ENCODE data around the gene GRPEL2. TPM values are rescaled to one million over a fixed set of nuclear protein-coding genes. Genes with fewer than 3 reads are reported as not detected.

Gene GRPEL2, protein sequence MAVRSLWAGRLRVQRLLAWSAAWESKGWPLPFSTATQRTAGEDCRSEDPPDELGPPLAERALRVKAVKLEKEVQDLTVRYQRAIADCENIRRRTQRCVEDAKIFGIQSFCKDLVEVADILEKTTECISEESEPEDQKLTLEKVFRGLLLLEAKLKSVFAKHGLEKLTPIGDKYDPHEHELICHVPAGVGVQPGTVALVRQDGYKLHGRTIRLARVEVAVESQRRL
- 48.9 and 52.2 TPM in 2 replicates for total RNA-seq (2021; fragmentation: NEBNext Ultra II Directional; extraction: Animal tissue kit (Norgen Biotek cat#: 25700))
- 7.4 and 11.2 TPM in 2 replicates for polyA plus RNA-seq (2011; rRNA removed)
- polyA plus RNA-seq (2011; cell fraction: cytosol; rRNA removed), result 17.1 TPM
- polyA plus RNA-seq (2011; cell fraction: nucleus; rRNA removed), result 12.6 TPM
- polyA plus RNA-seq (2012, experiment 1 of 2), result 13.5 to 18.1 TPM (median 15.5 TPM) in 4 replicates
- polyA plus RNA-seq (2012, experiment 2 of 2), result 1.7 TPM
- polyA plus RNA-seq (2013, experiment 1 of 2), result 19.6 TPM
- 19.1 TPM for polyA plus RNA-seq (2013, experiment 2 of 2)
- 38.9 and 44.5 TPM in 2 replicates for polyA minus RNA-seq (2011; rRNA and poly(A)+ RNA removed)
- polyA minus RNA-seq (2011; cell fraction: cytosol; rRNA and poly(A)+ RNA removed), result 52.5 TPM
- 48.6 TPM for polyA minus RNA-seq (2011; cell fraction: nucleus; rRNA and poly(A)+ RNA removed)
- long read RNA-seq, experiment 1, full-length matches to known transcripts, result 3 of 22 reads
- long read RNA-seq, experiment 1, partial matches to known transcripts, result 3 of 22 reads
- long read RNA-seq, experiment 1, other reads (novel, unspliced or antisense), result 16 of 22 reads
- long read RNA-seq, experiment 2, full-length matches to known transcripts, result 17 of 23 reads
- long read RNA-seq, experiment 2, partial matches to known transcripts, result 1 of 23 reads
- long read RNA-seq, experiment 2, other reads (novel, unspliced or antisense), result 5 of 23 reads

DNA sequence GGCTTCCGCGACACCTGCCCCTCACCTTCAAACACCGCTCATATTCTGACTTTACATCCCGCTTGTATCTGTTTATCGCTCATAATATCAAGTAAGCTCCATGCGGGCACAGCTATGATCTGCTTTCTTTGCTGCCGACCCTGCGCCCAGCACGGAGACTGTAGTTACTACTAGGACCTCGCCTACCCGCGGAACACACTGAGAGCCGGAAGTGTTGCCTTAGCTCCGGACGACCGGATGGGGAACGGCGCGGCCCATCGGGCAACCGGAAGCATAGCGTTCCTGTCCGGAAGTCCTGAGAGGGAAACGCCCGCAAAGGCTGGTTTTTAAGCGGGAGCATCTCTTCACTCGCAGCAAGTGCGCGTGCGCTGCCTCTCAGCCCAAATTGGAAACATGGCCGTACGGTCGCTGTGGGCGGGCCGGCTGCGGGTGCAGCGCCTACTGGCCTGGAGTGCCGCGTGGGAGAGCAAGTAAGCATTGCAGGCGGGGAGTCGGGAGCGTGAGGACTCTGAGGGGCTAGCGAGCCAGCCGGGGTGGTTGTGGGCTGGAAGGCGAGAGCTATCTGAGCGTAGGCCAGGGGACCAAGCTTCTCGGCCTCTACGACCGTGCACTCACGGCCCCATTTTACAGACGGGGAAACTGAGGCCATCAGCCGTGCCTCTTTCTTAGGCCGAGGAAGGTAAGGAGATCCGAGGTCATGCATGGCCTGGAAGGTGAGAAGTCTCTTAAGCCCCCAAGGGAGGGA lies at the start of gene GRPEL2:
GRPEL2 (plus strand) TSS at position 353 of the 745 bp plus-strand sequence; CDS start at position 394, 41 bp downstream.
- peak within 1 kb of the TSS; percentile 92 for H3K4ac ChIP-seq (replicated peaks; ENCODE audit: insufficient read length, low read depth, low read length)
- peak within 1 kb of the TSS; percentile 69; the same call in 1 of the 2 replicates for H2BK12ac ChIP-seq (ENCODE audit: low read depth, low read length)
- H3K36me3 ChIP-seq (ENCODE audit: control insufficient read depth in 2 of 4, insufficient read depth in 4 of 4, low read length in 3 of 4), result peaks cover 19 to 34% (median 26%) of the 10 kb centered on the region in 4 experiments
- H3K79me1 ChIP-seq (ENCODE audit: low read depth, low read length), result no peaks in the 10 kb centered on the region; the same call in 1 of the 2 replicates
- H3K9me3 ChIP-seq (ENCODE audit: insufficient read depth in 2 of 2, low read depth in 1 of 2, low read length in 1 of 2), result no peaks in the 10 kb centered on the region
- H3K23me2 ChIP-seq (ENCODE audit: low read depth, low read length), result peaks cover 12% of the 10 kb centered on the region
- H4K20me1 ChIP-seq (replicated peaks in 1 of 2; ENCODE audit: control insufficient read depth in 1 of 2, insufficient read depth in 2 of 2, low read length in 2 of 2), result peaks cover 0 to 2% of the 10 kb centered on the region in 2 experiments
- POLR2A ChIA-PET (ENCODE audit: partially characterized antibody), result interaction anchor here (0.8 to 5.0 kb wide), 22 partner anchors 9 to 218 kb away, joined by 3 to 72 read pairs (median 4); partner anchors contain the start of gene PCYOX1L
- H3K4me2 ChIP-seq (ENCODE audit: insufficient read depth in 1 of 2, low read depth in 2 of 2, low read length in 2 of 2), result peak within 1 kb of the TSS; percentile 67 to 84
- 1% methylated on average over 49 of the region's 54 CpGs; no CpG with 5 or more reads in 1 of the 2 experiments for WGBS, 2 experiments (ENCODE audit: extremely low coverage in 1 of 2, insufficient coverage in 1 of 2, insufficient read length in 1 of 2, insufficient replicate concordance in 2 of 2, low coverage in 1 of 2, low lambda C conversion rate in 2 of 2, missing lambda C conversion rate in 1 of 2)
- H3K23ac ChIP-seq (ENCODE audit: insufficient read length), result no peak within 1 kb of the TSS
- no peak within 1 kb of the TSS for H2BK20ac ChIP-seq (ENCODE audit: low read length)
- peak within 1 kb of the TSS; percentile 99 for H2AFZ ChIP-seq (ENCODE audit: low read length)
- H3K4me3 ChIP-seq (ENCODE audit: extremely low read depth in 1 of 4, insufficient read depth in 2 of 4, low read depth in 3 of 4, low read length in 4 of 4), result peak within 1 kb of the TSS; percentile 72 to 99 (median 93)
- H3K79me2 ChIP-seq (ENCODE audit: control insufficient read depth in 1 of 2, insufficient read depth in 2 of 2, low read length in 2 of 2), result peaks cover 0 to 29% of the 10 kb centered on the region in 2 experiments; a peak in 2 of 4 replicates
- H3K4me1 ChIP-seq (replicated peaks in 1 of 4; ENCODE audit: control insufficient read depth in 3 of 4, insufficient read depth in 4 of 4, low read length in 3 of 4), result peaks cover 0 to 5% (median 1%) of the 10 kb centered on the region in 4 experiments; a peak in 4 of 7 replicates
- H3K27me3 ChIP-seq (replicated peaks in 1 of 4; ENCODE audit: control insufficient read depth in 3 of 4, extremely low read depth in 1 of 4, insufficient read depth in 3 of 4, low read length in 3 of 4), result no peaks in the 10 kb centered on the region
- no peak for FAIRE-seq
- peak within 1 kb of the TSS; percentile 66 for H2BK120ac ChIP-seq (replicated peaks; ENCODE audit: low read depth, low read length)
- peak within 1 kb of the TSS; percentile 86 for H3K27ac ChIP-seq (ENCODE audit: low read depth, low read length)
- H2BK15ac ChIP-seq (ENCODE audit: low read length), result 0 out of 2 replicates have a peak within 1 kb of the TSS, but pooled peaks have one; percentile 40
- H3K14ac ChIP-seq (ENCODE audit: insufficient read length), result no peak within 1 kb of the TSS
- peak within 1 kb of the TSS; percentile 66 to 91 (median 89) for H3K9ac ChIP-seq (replicated peaks in 1 of 4; ENCODE audit: extremely low read depth in 1 of 4, low read depth in 3 of 4, low read length in 3 of 4)
- peak; percentile 86 to 90 for DNase-seq (ENCODE audit: low read depth in 1 of 2, low spot score in 2 of 2)
- peak within 1 kb of the TSS; percentile 85 for H4K5ac ChIP-seq (ENCODE audit: insufficient read length, low read depth, low read length)
- peak within 1 kb of the TSS; percentile 89 for H3K56ac ChIP-seq (replicated peaks; ENCODE audit: insufficient read length, low read depth, low read length)
- H4K8ac ChIP-seq (ENCODE audit: extremely low read depth, insufficient read depth, low read length), result peak within 1 kb of the TSS; percentile 96
- peak within 1 kb of the TSS; percentile 93 for H4K91ac ChIP-seq (replicated peaks; ENCODE audit: insufficient read length, low read length)
- CTCF ChIA-PET (ENCODE audit: partially characterized antibody), result interaction anchor here (0.7 to 4.1 kb wide), 17 partner anchors 15 to 614 kb away, joined by 3 to 26 read pairs (median 4); no protein-coding TSS in a partner anchor
- H2AK5ac ChIP-seq (ENCODE audit: low read depth, low read length), result peak within 1 kb of the TSS; percentile 79; the same call in 1 of the 2 replicates
- H3K18ac ChIP-seq (ENCODE audit: extremely low read depth, low read length), result peak within 1 kb of the TSS; percentile 80
- H2BK5ac ChIP-seq (ENCODE audit: low read depth, low read length), result peak within 1 kb of the TSS; percentile 97
- TF ChIP-seq EGR1 (IDR thresholded peaks at IDR 0.05; ENCODE audit: borderline replicate concordance, low read depth, low read length) (peak; percentile 86), PHF8 (conservative IDR thresholded peaks at IDR 0.05; ENCODE audit: low read depth, low read length) (peak; percentile 89), TBP (IDR thresholded peaks at IDR 0.05; ENCODE audit: low read depth, low read length) (peak; percentile 87), SP1 (IDR thresholded peaks at IDR 0.05; ENCODE audit: low read depth, low read length) (no peak), SAP30 (IDR thresholded peaks at IDR 0.05; ENCODE audit: insufficient read depth, insufficient replicate concordance, low read length) (peak; percentile 68), BACH1 (IDR thresholded peaks at IDR 0.05; ENCODE audit: low read length) (no peak), KDM5A (IDR thresholded peaks at IDR 0.05; ENCODE audit: low read length) (peak; percentile 60; the same call in 1 of the 2 replicates)

Measured in H1 (cell line).